HG03066 (cell line): Measurements from ENCODE around the gene CRYGB.
"Not testable (repeated sequence)": the region's sequence is repeated elsewhere in the genome, so short reads cannot be mapped to it uniquely, and the experiment has no call there.

Source experiments
- ATAC-seq: cut with Tn5 transposase; IDR thresholded peaks from one replicate; pipeline ENCODE4 v1.9.1; 2021; ENCODE audit warnings: low read depth; ENCODE audit not compliant: unreplicated experiment

CRYGB gene

DNA sequence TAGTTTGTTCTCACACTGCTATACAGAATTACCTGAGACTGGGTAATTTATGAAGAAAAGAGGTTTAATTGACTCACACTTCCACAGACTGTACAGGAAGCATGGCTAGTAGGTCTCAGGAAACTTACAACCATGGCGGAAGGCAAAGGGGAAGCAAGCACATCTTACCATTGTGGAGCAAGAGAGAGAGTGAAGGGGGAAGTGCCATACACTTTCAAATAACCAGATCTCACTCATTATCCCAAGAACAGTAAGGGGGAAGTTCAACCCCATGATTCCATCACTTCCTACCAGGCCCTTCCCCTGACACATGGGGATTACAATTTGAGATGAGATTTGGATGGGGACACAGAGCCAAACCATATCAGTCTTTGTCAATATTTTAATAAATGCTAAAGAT lies 5.0 kb upstream of the CRYGB start:
- ATAC-seq = no peak

DNA sequence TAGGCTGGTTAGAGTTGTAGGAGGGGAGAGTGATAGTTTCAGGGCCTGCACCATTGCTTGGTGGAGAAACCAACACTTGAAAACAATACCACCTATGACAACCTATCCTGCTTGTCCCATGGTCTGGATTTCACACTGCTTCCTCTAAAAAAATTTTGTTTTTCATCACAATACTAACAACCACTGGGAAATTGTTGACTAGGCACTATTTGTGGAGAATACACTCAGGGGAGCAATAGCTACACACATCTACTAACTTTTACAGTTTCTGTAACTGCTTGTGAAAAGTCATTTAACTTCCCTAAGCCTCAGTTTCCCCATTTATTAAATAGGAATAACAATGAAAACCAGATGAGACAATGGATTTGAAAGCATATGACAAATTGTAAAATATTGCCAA lies 4.1 kb upstream of the CRYGB start:
- no peak for ATAC-seq

DNA sequence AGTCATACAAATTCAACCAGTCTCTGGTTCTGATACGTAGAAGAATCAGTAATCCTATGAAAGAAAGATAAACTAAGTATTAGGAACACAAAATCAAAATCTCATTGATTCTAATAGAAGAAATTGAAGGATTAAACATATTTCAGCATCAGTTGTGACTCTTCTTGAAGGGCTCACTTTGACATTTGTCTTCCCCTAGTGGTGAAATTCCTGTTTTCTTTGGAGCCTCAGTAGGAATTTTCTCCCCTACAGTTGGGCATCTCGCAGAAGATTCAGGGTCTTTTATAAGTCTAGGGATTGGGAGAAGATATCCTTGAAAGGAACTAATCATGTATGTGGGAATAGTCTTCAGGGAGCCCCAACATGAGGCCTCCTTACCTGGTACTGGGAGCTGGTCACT lies 2.8 kb upstream of the CRYGB start:
- ATAC-seq = no peak

DNA sequence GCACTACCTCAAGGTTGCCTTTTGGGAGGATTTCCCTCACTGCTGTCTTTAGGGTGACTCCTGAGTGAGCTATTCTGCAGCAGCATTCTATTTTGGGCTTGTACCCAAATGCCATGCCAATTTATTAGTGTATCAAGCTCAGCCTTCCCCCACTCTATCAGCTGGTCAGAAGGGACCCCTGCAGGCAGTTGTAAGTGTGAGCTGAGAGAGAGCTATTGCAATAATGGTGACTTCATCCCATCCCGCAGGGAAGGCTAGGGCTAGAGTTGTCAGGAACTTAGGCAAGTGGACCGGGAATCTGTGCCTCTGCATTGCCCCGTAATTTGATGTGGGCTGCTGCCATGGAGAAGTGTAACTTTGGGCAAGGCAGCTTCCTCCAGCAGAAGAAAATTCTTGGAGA lies 1.8 kb upstream of the CRYGB start:
- no peak for ATAC-seq

DNA sequence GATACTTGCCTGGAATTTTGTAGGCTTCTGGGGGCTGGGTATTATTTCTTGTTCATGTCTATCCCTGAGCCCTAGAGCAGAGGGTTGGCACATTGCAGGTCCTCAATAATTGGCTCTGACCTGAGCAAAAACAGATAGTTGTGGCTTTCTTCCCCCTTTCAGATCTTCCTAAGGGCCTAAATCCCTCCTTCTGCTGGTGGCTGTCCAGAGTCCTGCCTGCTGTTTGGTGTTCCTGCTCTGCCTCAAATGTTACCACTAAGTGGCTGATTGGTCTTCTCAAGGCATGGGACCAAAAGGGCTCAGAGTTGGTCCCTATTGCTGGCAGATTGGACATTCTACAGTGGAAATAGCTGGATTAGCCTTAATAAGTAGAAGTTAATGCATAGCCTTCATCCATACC lies 1.1 kb upstream of the CRYGB start:
- ATAC-seq = no peak

DNA sequence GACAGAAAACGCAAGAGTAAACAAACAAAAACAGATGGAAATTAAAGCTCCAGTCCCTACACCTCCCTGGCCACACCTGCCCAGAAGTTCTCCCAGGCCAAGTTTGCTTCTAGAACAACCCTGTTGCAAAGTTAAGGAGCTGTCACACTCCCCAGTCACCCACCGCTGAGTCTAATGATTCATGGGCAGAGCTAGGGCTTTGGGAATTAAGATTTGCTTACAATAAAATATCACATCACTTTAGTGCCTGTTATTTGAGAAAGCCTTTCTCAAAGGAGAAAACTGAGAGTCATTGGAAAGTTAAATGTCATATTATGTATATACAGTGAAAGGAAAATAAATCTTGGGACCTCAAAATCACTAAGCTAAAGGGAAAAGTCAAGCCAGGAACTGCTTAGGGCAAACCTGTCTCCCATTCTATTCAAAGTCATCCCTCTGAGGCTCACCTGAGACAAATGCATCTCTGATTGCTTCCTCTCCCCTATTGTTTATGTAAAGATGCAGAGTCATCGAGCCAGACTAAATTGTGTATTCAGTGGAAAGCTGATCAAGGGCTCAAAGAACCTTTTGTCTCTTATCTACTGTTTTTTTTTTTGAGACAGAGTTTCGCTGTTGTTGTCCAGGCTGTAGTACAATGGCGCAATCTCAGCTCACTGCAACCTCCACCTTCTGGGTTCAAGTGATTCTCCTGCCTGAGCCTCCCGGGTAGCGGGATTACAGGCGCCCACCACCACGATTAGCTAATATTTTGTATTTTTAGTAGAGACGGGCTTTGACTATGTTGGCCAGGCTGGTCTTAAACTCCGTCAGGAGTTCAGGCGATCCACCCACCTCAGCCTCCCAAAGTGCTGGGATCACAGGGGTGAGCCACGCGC lies 2.8 kb downstream of the CRYGB start:
- ATAC-seq = no peak

DNA sequence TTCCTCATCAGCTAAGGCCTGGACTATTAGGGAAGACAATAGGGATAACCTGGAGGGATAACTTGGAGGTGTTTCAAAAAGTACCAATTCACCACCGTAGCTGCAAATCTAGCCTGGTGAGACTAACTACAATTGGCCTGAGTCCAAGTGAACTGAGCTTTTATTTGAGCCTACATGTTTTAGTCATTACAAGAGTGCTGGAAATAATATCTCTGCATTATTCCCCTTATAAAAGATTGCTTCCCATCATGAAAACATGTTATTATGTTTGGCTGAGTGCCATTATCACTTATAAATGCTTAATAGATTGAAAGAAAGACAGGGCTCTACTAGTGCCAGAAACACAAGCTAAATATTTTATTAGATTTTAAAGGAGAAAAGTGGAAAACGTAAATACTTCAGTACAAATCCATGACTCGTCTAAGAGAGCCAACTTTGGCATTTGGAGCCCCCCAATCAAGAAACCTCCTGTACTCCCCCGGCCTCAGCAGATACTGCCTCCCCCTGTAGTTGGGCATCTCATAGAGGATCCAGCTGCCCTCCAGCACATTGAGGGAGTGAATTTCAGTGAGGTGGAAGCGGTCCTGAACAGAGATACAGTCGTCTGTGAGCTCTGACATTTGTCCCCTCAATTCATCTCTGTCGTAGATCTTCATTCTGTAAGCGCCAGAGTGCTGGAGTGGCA lies 3.6 kb downstream of the CRYGB start:
- ATAC-seq = no peak

DNA sequence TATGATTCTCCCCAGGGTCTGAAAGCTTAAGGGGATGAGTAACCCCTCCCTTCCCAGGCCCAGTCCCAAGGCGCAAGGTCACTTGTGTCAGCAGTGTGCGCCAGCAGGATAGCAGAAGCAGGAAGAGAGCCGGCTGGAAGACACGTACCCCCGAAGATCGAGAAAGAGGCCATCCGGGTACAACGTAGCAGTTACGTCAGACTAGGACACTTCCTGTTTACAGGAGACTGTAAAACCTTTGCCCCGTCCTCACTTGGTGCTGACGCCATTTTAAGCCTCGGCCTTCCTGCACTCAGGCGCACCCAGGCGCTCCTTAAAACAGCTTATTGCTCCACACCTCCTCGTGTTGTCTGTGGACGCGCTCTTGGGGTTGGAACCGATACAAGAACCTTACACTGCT lies 6.5 kb downstream of the CRYGB start:
- no peak for ATAC-seq

DNA sequence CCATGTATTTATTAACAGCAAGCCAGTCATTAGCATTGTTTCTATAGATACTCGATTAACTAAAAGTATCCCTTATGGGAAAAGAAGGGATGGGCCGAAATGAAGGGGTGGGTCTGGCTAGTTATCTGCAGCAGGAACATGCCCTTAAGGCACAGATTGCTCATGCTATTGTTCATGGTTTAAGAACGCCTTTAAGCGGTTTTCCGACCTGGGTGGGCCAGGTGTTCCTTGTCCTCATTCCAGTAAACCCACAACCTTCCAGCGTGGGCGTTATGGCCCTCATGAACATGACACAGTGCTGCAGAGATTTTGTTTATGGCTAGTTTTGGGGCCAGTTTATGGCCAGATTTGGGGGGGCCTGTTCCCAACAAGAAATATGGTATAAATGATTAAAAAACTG lies 7.6 kb downstream of the CRYGB start:
- not testable (repeated sequence) for ATAC-seq

DNA sequence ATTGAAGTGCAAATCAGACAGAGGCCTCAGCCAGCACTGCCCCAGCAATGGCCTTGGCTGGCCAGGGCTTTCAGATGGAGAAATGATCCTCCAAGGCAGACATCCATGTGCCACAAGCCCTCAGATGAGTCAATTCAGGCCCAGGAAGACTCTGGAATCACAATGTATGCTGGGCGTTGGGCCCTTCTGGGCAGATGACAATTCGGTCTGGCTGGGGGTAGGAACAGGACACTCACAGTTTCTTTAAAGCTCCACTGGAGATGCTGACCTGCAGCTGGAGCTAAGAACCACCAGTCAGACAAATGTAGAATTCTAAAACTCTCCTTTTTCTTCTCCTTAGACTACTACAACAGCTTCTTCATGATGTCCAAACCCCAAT lies 9.3 kb downstream of the CRYGB start:
- ATAC-seq = no peak

DNA sequence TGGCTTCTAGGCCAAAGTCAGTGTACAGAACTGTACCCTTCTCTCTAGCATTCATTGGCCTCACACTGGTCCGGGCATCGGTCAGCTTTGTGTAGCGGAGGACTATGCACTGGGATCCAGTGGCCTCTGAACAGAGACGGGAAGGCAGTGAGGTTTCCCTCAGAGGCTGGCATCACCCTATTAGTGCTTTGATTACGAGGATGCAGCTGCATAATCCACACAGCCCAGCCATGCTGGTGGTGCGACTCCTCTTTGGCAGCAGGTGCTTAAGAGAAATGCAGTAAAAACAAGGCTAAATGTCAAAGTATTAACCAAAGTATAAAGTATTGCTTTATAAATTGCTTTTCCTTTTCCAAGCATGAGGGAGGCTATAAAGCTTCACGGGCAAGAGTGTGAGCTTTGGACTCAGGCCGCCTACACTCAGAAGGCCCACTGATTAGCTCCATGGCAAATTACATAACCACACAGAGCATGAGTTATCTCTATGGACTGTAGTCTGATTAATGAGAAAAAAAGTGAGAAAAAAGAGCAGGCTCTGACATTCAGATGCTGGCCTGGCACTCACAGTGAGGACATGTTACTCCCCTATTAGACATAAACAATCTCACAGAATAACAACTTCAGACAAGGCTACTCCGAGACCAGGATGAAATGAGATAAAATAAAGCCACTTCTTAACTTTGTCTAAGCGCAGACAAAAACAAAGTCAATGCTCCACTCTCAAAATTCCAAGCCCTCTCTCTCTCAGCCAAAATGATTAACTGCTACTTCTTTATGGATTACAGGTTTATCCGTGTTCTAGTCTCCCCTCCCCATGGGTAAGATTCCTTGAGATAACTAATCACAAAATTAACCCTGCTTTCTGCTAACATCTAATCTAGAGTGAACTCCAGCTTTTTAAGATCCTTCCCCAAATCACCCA lies 9.9 kb downstream of the CRYGB start:
- no peak for ATAC-seq

DNA sequence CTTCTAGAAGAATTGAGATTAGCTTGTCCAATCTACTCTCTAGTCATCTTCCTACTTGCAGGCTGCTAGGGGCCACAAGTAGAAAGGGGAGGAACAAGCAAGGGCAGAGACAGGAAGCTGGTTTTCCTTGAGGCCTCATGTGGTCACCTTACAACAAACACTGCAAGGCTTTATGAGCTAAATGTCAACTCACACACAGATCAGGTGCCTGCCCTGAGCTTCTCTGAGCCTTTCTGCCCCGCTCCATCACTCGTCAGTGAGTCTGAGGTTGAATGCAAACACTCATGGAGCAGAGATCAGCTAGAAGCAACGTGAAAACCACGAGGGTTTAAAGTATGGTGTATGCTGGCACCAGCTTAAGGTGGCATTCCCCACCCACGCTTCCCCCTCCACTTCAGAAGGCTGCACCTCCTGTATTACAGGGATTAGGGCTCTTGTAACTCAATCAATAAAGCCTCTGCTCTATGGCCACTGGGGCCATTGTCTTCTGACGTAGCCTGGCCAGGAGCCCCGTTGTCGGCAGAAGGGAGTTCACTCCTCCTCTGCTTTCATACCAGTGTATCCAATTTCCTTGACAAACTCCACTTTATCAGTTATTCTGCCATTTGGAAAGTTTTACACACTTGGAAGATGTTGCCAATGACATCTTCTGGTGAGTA lies 10.9 kb downstream of the CRYGB start:
- ATAC-seq = no peak

DNA sequence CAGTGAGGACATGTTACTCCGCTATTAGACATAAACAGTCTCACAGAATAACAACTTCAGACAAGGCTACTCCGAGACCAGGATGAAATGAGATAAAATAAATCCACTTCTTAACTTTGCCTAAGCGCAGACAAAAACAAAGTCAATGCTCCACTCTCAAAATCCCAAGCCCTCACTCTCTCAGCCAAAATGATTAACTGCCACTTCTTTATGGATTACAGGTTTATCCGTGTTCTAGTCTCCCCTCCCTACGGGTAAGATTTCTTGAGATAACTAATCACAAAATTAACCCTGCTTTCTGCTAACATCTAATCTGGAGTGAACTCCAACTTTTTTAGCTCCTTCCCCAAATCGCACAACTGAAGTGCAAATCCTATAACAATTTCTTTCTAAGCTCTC lies 15.2 kb downstream of the CRYGB start:
- ATAC-seq = no peak

DNA sequence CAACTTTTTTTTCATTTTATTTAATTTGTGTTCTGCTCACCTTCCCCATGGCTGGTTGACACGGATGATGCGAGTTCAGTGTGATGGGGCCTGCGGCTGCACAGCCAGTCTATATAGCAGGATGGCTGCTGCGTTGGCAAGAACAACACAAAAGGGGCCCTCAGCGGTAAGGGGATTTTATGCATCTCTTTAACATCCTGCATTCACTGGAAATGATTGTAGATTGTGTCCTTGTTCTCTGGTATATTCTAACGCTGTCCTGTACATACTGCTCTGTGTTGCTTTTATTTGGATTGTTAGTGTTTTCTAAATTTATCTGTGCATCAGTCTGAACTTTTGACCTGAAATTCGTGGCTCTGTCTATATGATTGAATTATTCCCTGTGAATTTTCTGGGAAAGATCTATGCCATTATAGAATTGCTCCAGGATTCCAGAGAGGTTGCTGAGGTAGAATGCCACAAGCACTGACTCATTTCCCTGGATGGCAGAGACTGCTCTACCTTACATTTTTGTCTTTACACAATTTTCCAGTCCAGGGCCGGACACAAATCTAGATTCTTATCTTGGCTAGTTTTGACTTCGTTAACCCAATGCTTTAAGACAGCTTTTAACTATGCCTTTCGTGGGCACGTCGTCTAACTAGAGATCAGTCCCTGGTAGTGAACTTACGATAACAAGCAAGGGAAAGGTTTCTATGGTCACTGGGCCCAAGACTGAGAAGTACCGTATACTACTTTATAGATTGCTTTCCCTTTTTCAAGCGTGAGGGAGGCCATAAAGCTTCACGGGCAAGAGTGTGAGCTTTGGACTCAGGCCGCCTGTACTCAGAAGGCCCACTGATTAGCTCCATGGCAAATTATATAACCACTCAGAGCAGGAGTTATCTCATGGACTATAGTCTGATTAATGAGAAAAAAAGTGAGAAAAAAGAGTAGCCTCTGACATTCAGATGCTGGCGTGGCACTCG lies 15.9 kb downstream of the CRYGB start, which contains the start of gene CRYGC:
TSS of gene CRYGC (minus strand) at position 85 of the 968 bp plus-strand sequence. CDS start at position 49, 36 bp downstream.
- ATAC-seq = no peak

DNA sequence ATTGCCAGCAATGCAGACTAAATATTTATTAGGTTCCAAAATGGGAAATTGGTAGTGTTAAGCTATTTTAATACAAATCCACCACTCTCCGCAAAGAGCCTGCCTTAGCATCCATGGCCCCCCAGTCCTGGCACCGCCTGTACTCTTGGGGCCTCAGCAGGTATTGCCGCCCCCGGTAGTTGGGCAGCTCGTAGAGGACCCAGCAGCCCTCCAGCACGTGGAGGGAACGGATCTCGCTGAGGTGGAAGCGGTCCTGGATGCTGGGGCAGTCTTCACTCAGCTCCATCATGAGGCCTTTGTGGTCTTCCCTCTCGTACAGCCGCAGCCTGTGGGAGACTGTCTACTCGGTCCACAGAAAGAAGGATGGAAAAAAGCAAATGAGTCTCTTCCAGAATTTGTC lies 17.8 kb downstream of the CRYGB start:
- no peak for ATAC-seq

DNA sequence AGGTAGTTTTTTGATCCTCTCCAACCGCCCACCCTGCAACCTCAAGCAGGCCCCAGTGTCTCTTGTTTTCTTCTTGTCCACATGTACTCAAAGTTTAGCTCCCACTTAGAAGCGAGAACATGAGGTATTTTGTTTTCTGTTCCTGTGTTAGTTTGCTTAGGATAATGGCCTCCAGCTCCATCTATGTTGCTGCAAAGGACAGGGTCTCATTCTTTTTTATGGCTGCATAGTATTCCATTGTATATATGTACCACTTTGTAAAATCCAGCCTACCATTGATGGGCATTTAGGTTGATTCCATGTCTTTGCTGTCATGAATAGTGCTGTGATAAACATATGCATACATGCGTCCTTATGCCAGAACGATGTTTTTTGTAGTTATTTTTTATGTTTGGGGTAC lies 18.9 kb downstream of the CRYGB start:
- ATAC-seq = no peak

DNA sequence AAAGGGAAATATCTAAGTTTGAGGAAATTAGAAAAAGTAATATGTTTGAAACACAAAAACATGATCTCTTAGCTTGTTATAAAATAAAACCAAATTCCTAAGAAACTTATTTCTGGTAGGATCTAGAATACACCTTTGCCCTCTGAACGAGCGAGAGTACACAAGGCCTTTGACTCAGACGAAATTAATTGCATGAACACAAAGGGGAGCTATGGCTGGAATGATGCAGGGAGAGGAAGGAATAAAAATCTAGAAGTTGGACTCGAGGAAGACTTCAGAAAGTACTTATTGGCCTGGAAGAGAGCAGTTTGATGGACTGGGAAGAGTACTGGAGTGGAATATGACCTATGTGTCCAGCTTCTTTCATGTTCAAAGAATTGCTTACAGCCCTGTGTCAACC lies 20.7 kb downstream of the CRYGB start:
- no peak for ATAC-seq

DNA sequence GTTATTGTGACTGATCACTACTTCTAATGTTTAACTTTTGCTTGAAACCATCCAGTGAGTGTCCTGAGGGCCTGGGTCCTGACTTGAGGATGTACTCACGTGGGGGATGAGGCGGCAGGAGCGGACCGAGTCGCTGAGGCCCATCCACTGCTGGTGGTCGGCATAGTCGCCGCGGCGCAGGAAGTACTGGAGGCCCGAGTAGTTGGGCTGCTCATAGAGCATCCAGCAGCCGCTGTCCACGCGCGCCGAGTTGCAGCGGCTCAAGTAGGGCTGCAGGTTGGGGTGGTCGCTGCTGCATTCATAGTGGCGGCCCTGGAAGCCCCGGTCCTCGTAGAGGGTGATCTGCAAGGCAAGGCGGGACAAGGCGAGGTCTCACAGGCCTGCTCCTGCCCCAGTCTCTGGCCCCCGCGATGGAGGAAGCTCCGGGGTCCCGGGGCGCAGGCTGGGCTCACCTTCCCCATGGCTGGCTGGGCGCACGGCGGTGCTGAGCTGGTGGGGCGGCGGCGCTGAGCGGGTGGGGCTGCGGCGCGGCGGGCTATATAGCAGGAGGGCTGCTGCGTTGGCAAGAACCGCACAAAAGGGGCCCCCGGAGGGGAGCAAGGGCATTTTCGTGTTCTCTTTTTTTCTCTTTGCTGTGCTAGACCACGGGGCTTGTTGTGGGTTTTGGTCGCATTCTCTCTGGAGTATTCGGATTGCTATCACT lies 21.8 kb downstream of the CRYGB start, which contains the start of gene CRYGD:
TSS of gene CRYGD (minus strand) at position 512 of the 703 bp plus-strand sequence. CDS start at position 461, 51 bp downstream.
- ATAC-seq = not testable (repeated sequence)

DNA sequence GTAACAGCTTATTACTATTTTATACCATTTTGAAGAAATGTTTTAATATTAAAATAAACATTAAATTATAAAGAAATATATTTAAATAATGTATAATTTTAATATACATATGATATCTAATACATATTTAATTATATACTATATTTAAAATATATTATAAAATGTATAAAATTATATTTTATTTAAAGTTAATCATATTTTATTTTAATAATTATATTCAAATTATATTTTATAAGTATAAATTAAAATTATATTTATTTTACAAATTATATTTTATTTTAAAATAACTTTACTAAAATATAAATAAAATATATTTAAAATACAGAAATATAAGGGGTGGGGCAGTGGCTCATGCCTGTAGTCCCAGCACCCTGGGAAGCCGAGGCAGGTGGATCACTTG lies 23.7 kb downstream of the CRYGB start:
- no peak for ATAC-seq
